HCT116 (cell line): ENCODE results near the gene SLC4A2. TPM values are rescaled to one million over a fixed set of nuclear protein-coding genes. Genes with fewer than 3 reads are reported as not detected.

ENCODE experiments used
- ATAC-seq: fragments of 200-7000 bp; cut with Tn5 transposase; 2 replicates; pipeline ENCODE4 v1.9.1; 2020; ENCODE audit warnings: mild to moderate bottlenecking, moderate library complexity
- BruUV-seq: library from RNA; stranded (reverse); fragments of 400-500 nt; replicated peaks from 2 replicates; lab custom pipeline; 2021; lab: Mats Ljungman, UMichigan
- CTCF ChIA-PET: fragments of 300-600 bp; sonication (Branson Sonifier 250); formaldehyde crosslinking; loops from one replicate; lab custom pipeline; 2021; ENCODE audit warnings: antibody characterized with exemption; lab: Charles Lee
- POLR2A ChIA-PET: fragments of 300-600, 350-600 bp; sonication (Branson Sonifier 250); formaldehyde crosslinking; loops from one replicate; lab custom pipeline; 2021; ENCODE audit warnings: antibody characterized with exemption; lab: Charles Lee
- RAD21 ChIA-PET, 2 experiments: fragments of 300-600 bp; sonication (Branson Sonifier 250); formaldehyde crosslinking; loops; one replicate each; lab custom pipeline; 2023; ENCODE audit warnings: low total read pairs in 2 of 2; ENCODE audit not compliant: uncharacterized antibody in 2 of 2, unreplicated experiment in 2 of 2, low non-redundant PET in 1 of 2; lab: Charles Lee
- DNase-seq: peaks from one replicate; pipeline ENCODE4 v3.0.0-alpha.2; 2010; ENCODE audit warnings: low read depth, low spot score
- H2AFZ ChIP-seq: fragments of 200-600 bp; shearing (Covaris generic), sonication (generic); 2 replicates; pipeline ENCODE4 v1.6.1; 2017; ENCODE audit warnings: low read depth, mixed run types, mixed read lengths, antibody characterized with exemption, low read length; ENCODE audit not compliant: poor library complexity, severe bottlenecking
- H3K27ac ChIP-seq: 2 replicates; pipeline ENCODE4 v1.5.1; 2012; ENCODE audit warnings: low read depth, low read length
- H3K27me3 ChIP-seq: fragments of 200-600 bp; sonication (generic); 2 replicates; pipeline ENCODE4 v1.6.1; 2016; ENCODE audit warnings: mixed run types, low read length, mixed read lengths; ENCODE audit not compliant: insufficient read depth
- H3K36me3 ChIP-seq, 2 experiments: fragments of 200-500 bp in 1 of 2; fragments of 200-600 bp in 1 of 2; sonication (Bioruptor generic) in 1 of 2; sonication (generic) in 1 of 2; 2 replicates each; pipeline versions ENCODE4 v1.5.1 to v1.6.1; 2014 to 2016; ENCODE audit warnings: low read length in 2 of 2, inconsistent platforms in 1 of 2, mixed read lengths in 1 of 2, mixed run types in 1 of 2; ENCODE audit not compliant: insufficient read depth in 2 of 2, control insufficient read depth in 1 of 2
- H3K4me1 ChIP-seq, 2 experiments: fragments of 200-600 bp in 1 of 2; sonication (generic) in 1 of 2; 2 replicates each; pipeline versions ENCODE4 v1.5.1 to v1.6.1; 2012 to 2017; ENCODE audit warnings: low read length in 2 of 2, inconsistent platforms in 1 of 2, mild to moderate bottlenecking in 1 of 2, mixed read lengths in 1 of 2, mixed run types in 1 of 2, moderate library complexity in 1 of 2; ENCODE audit not compliant: insufficient read depth in 2 of 2, control insufficient read depth in 1 of 2
- H3K4me2 ChIP-seq: fragments of 200-600 bp; sonication (generic); 2 replicates; pipeline ENCODE4 v1.6.1; 2017; ENCODE audit warnings: mixed run types, low read length, mixed read lengths
- H3K4me3 ChIP-seq, 2 experiments: fragments of 200-600 bp in 1 of 2; sonication (generic) in 1 of 2; replicated peaks in 1 of 2; 2 replicates each; pipeline ENCODE4 v1.5.1; 2011 to 2016; ENCODE audit warnings: low read length in 2 of 2, control low read depth in 1 of 2, low read depth in 1 of 2, mild to moderate bottlenecking in 1 of 2, mixed read lengths in 1 of 2, mixed run types in 1 of 2
- H3K79me2 ChIP-seq: fragments of 200-600 bp; sonication (generic); 2 replicates; pipeline ENCODE4 v1.6.1; 2017; ENCODE audit warnings: mild to moderate bottlenecking, mixed run types, low read length, moderate library complexity, mixed read lengths; ENCODE audit not compliant: insufficient read depth
- H3K9ac ChIP-seq: fragments of 200-600 bp; sonication (generic); 2 replicates; pipeline ENCODE4 v1.6.1; 2016; ENCODE audit warnings: low read length, mixed read lengths
- H3K9me2 ChIP-seq: fragments of 200-600 bp; sonication (generic), shearing (Covaris generic); 2 replicates; pipeline ENCODE4 v1.6.1; 2017; ENCODE audit warnings: mixed run types, mild to moderate bottlenecking, moderate library complexity; ENCODE audit not compliant: insufficient read depth
- H3K9me3 ChIP-seq, 2 experiments: fragments of 200-500 bp in 1 of 2; fragments of 200-600 bp in 1 of 2; sonication (Bioruptor generic) in 1 of 2; sonication (generic) in 1 of 2; 2 replicates each; pipeline ENCODE4 v1.6.1; 2014 to 2017; ENCODE audit warnings: low read length in 2 of 2, mixed read lengths in 2 of 2, inconsistent platforms in 1 of 2, low read depth in 1 of 2, mild to moderate bottlenecking in 1 of 2, mixed run types in 1 of 2, moderate library complexity in 1 of 2; ENCODE audit not compliant: control insufficient read depth in 1 of 2, insufficient read depth in 1 of 2
- H4K20me1 ChIP-seq: fragments of 200-600 bp; sonication (generic), shearing (Covaris generic); 2 replicates; pipeline ENCODE4 v1.6.1; 2017; ENCODE audit warnings: mixed run types, mild to moderate bottlenecking, moderate library complexity; ENCODE audit not compliant: insufficient read depth
- CEBPB ChIP-seq: IDR thresholded peaks from 2 replicates; pipeline ENCODE4 v1.6.1; 2012; ENCODE audit warnings: low read depth
- EGR1 ChIP-seq: IDR thresholded peaks from 2 replicates; pipeline ENCODE4 v1.6.1; 2012; ENCODE audit warnings: low read depth
- ELF1 ChIP-seq: IDR thresholded peaks from 2 replicates; pipeline ENCODE4 v1.6.1; 2012; ENCODE audit warnings: low read depth, borderline replicate concordance
- EZH2phosphoT487 ChIP-seq: fragments of 200-600 bp; IDR thresholded peaks from 2 replicates; pipeline ENCODE4 v1.6.1; 2018; ENCODE audit warnings: antibody characterized with exemption, borderline replicate concordance
- FOSL1 ChIP-seq: IDR thresholded peaks from 2 replicates; pipeline ENCODE4 v1.6.1; 2012; ENCODE audit warnings: low read depth
- JUND ChIP-seq: IDR thresholded peaks from 2 replicates; pipeline ENCODE4 v1.6.1; 2012
- POLR2A ChIP-seq: IDR thresholded peaks from 2 replicates; pipeline ENCODE4 v1.7.0; 2011; ENCODE audit warnings: borderline replicate concordance; ENCODE audit not compliant: insufficient read depth, insufficient read length; ENCODE audit errors: extremely low read depth
- POLR2AphosphoS5 ChIP-seq: IDR thresholded peaks from 2 replicates; pipeline ENCODE4 v1.6.1; 2011; ENCODE audit warnings: mild to moderate bottlenecking, low read depth, low read length, moderate library complexity
- RAD21 ChIP-seq: IDR thresholded peaks from 2 replicates; pipeline ENCODE4 v1.6.1; 2012; ENCODE audit warnings: low read depth, mild to moderate bottlenecking
- SIN3A ChIP-seq: IDR thresholded peaks from 2 replicates; pipeline ENCODE4 v1.6.1; 2012; ENCODE audit warnings: low read depth
- TCF7L2 ChIP-seq: IDR thresholded peaks from 2 replicates; pipeline ENCODE4 v1.7.0; 2011; ENCODE audit warnings: borderline replicate concordance, inconsistent platforms; ENCODE audit not compliant: insufficient read depth, insufficient read length; ENCODE audit errors: extremely low read depth
- ZBTB33 ChIP-seq: IDR thresholded peaks from 2 replicates; pipeline ENCODE4 v1.6.1; 2011; ENCODE audit warnings: mild to moderate bottlenecking, low read length, moderate library complexity; ENCODE audit not compliant: insufficient replicate concordance; ENCODE audit errors: extremely low read depth
- ZFX ChIP-seq: fragments of 450-650 bp; IDR thresholded peaks from 2 replicates; pipeline ENCODE4 v1.6.1; 2017
- ZNF274 ChIP-seq: fragments of 200-500 bp; sonication (Bioruptor generic); IDR thresholded peaks from 2 replicates; pipeline ENCODE4 v1.6.1; 2014; ENCODE audit warnings: mild to moderate bottlenecking, low read depth, low read length, inconsistent platforms
- intact Hi-C: fragments of 100-400 bp; cut with micrococcal nuclease; formaldehyde crosslinking; loops from 2 replicates; pipeline ENCODE4 v1.10.0; 2022
- total RNA-seq: library from RNA; stranded (reverse); gene quantifications from one replicate; pipeline ENCODE4 v1.2.1, GENCODE V29; 2021; ENCODE audit not compliant: unreplicated experiment
- TF ChIP-seq, protein P1 (sequence below): IDR thresholded peaks from 2 replicates; pipeline ENCODE4 v1.6.1; 2012
- TF ChIP-seq, protein P2 (sequence below), 3 experiments: fragments of 200-600 bp in 1 of 3; sonication (generic) in 1 of 3; IDR thresholded peaks in 2 of 3; conservative IDR thresholded peaks in 1 of 3; 2 replicates each; pipeline ENCODE4 v1.5.1; 2012 to 2017; ENCODE audit warnings: low read depth in 2 of 3, low read length in 2 of 3, antibody characterized with exemption in 1 of 3, borderline replicate concordance in 1 of 3, control low read depth in 1 of 3, mild to moderate bottlenecking in 1 of 3, mixed read lengths in 1 of 3, mixed run types in 1 of 3, moderate library complexity in 1 of 3; ENCODE audit not compliant: insufficient read depth in 1 of 3
- TF ChIP-seq, protein P3 (sequence below): IDR thresholded peaks from 2 replicates; pipeline ENCODE4 v1.6.1; 2012

Gene SLC4A2
- total RNA-seq, 1 experiment from 2014 or later: 240 TPM

- no peak for TF ChIP-seq POLR2A
- TF ChIP-seq, protein P1, sequence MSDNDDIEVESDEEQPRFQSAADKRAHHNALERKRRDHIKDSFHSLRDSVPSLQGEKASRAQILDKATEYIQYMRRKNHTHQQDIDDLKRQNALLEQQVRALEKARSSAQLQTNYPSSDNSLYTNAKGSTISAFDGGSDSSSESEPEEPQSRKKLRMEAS: no peak
Measured at GRCh38 chr7:151117565-151117964, 58.2 kb downstream of the SLC4A2 start (continued).

DNA sequence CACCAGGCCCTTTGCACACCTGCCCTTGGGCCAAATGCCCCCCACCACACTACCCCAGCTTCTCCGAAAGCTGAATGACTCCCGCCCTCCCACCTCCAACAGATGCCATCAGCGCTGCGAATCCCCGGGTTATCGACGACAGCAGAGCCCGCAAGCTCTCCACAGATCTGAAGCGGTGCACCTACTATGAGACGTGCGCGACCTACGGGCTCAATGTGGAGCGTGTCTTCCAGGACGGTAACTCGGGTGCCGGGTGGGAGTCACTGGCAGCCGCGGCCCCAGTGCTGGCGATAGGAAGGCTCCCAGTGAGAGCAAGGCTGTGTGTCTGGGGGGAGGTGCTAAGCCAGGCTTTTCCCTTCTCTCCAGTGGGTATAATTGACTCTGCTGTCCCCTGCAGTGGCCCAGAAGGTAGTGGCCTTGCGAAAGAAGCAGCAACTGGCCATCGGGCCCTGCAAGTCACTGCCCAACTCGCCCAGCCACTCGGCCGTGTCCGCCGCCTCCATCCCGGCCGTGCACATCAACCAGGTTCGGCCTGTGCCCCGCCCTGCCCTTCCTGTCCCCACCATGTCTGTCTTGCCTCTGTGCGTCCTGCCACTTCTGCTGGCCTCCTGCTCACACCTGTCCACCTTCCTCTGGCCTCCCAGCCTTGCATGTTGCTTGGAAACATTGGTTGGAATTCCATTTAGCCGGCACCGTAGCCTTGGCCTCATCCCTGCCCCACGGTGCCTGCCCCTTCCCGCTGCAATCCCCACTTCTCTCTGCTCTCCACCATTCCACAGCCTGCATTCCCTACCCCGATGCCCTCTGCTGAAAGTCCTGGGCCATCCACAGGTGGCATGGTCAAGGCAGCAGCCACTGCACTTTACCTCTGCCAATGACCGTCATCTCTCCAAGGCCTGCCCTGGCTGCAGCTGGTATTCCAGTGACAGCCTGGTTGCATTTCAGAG is 59.0 kb downstream of the SLC4A2 start:
- Histone ChIP-seq H3K9ac (no peak overlapping the region), H3K79me2 (peaks cover 40% of the 10 kb centered on the region), H2AFZ (no peak overlapping the region), H3K9me2 (no peaks in the 10 kb centered on the region), H3K4me1 (peaks cover 14 to 29% of the 10 kb centered on the region in 2 experiments), H3K27me3 (no peaks in the 10 kb centered on the region), H3K9me3 (no peaks in the 10 kb centered on the region), H3K4me3 (no peak overlapping the region), H4K20me1 (no peaks in the 10 kb centered on the region), H3K27ac (no peak overlapping the region), H3K4me2 (no peak overlapping the region), H3K36me3 (peaks cover 4 to 24% of the 10 kb centered on the region in 2 experiments; a peak in 3 of 4 replicates)
- POLR2A ChIA-PET: interaction anchor here (0.5 kb wide), 1 partner anchor 22 kb away, joined by 4 read pairs; no protein-coding TSS in a partner anchor
- intact Hi-C loops: no loop called here
- ATAC-seq (no peak), DNase-seq (no peak)
- no TSS peak for BruUV-seq
- TF ChIP-seq, protein P1: no peak
- TF ChIP-seq RAD21: no peak
- TF ChIP-seq ZFX: no peak
- no peak for TF ChIP-seq FOSL1
- no peak for TF ChIP-seq ELF1
- TF ChIP-seq ZNF274: no peak
- TF ChIP-seq JUND: no peak
- TF ChIP-seq EZH2phosphoT487: no peak
- no peak for TF ChIP-seq SIN3A
- no peak for TF ChIP-seq TCF7L2
- no peak for TF ChIP-seq POLR2A
- TF ChIP-seq EGR1: no peak
- TF ChIP-seq CEBPB: no peak
- TF ChIP-seq, protein P2, sequence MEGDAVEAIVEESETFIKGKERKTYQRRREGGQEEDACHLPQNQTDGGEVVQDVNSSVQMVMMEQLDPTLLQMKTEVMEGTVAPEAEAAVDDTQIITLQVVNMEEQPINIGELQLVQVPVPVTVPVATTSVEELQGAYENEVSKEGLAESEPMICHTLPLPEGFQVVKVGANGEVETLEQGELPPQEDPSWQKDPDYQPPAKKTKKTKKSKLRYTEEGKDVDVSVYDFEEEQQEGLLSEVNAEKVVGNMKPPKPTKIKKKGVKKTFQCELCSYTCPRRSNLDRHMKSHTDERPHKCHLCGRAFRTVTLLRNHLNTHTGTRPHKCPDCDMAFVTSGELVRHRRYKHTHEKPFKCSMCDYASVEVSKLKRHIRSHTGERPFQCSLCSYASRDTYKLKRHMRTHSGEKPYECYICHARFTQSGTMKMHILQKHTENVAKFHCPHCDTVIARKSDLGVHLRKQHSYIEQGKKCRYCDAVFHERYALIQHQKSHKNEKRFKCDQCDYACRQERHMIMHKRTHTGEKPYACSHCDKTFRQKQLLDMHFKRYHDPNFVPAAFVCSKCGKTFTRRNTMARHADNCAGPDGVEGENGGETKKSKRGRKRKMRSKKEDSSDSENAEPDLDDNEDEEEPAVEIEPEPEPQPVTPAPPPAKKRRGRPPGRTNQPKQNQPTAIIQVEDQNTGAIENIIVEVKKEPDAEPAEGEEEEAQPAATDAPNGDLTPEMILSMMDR (IDR thresholded peaks at IDR 0.05 in 2 of 3, conservative IDR thresholded peaks at IDR 0.05 in 1 of 3; ENCODE audit: borderline replicate concordance in 1 of 3, insufficient read depth in 1 of 3, low read depth in 2 of 3, low read length in 2 of 3): no peak
- no peak for TF ChIP-seq ZBTB33
- TF ChIP-seq, protein P3, sequence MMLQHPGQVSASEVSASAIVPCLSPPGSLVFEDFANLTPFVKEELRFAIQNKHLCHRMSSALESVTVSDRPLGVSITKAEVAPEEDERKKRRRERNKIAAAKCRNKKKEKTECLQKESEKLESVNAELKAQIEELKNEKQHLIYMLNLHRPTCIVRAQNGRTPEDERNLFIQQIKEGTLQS: no peak
- no peak for TF ChIP-seq POLR2AphosphoS5
- RAD21 ChIA-PET: no interaction called here
- CTCF ChIA-PET: interaction anchor here (1.3 kb wide), 1 partner anchor 90 kb away, joined by 3 read pairs; the partner anchor contains the start of gene ABCB8
